Stimulated activated CD4-positive, alpha-beta T cell treated with anti-CD3 and anti-CD28 coated beads, Interleukin-1b, Interleukin-23, amount 100 ng/mL, for 24 hours (primary cell): ENCODE results near the gene ROCK2.
"Not testable (repeated sequence)": the region's sequence is repeated elsewhere in the genome, so short reads cannot be mapped to it uniquely, and the experiment has no call there.

ENCODE experiments used
- DNase-seq, 4 experiments: peaks; one replicate each; pipeline ENCODE4 v3.0.0-alpha.2; 2020; ENCODE audit warnings: low read depth in 4 of 4, low spot score in 1 of 4

ROCK2 gene

GRCh38 chr2:11239666-11240462 is 104.6 kb downstream of the ROCK2 start:
- no peak for DNase-seq

- DNase-seq: no peak
Observed at GRCh38 chr2:11239147-11239546, 105.3 kb downstream of the ROCK2 start.

- DNase-seq: no peak
Observed at GRCh38 chr2:11237122-11237521, 107.3 kb downstream of the ROCK2 start.

GRCh38 chr2:11236335-11236734 is 108.1 kb downstream of the ROCK2 start:
- DNase-seq: no peak

- DNase-seq: no peak
Observed at GRCh38 chr2:11235583-11235982, 108.9 kb downstream of the ROCK2 start.

GRCh38 chr2:11234309-11234708 is 110.1 kb downstream of the ROCK2 start:
- DNase-seq: no peak

- DNase-seq: not testable (repeated sequence)
Observed at GRCh38 chr2:11231193-11231592, 113.2 kb downstream of the ROCK2 start.

- no peak for DNase-seq
Observed at GRCh38 chr2:11228692-11229091, 115.7 kb downstream of the ROCK2 start.

GRCh38 chr2:11227595-11227994 is 116.8 kb downstream of the ROCK2 start:
- no peak for DNase-seq

- DNase-seq: no peak
Observed at GRCh38 chr2:11224887-11225286, 119.5 kb downstream of the ROCK2 start.

GRCh38 chr2:11222845-11223244 is 121.6 kb downstream of the ROCK2 start:
- no peak for DNase-seq

- DNase-seq: no peak
Observed at GRCh38 chr2:11220445-11220844, 124.0 kb downstream of the ROCK2 start.

- DNase-seq: no peak
Observed at GRCh38 chr2:11215407-11215806, 129.0 kb downstream of the ROCK2 start.

- DNase-seq: no peak
Observed at GRCh38 chr2:11214770-11215169, 129.7 kb downstream of the ROCK2 start.

GRCh38 chr2:11213975-11214374 is 130.5 kb downstream of the ROCK2 start:
- DNase-seq: no peak

- no peak for DNase-seq
Observed at GRCh38 chr2:11213090-11213638, 131.3 kb downstream of the ROCK2 start.

GRCh38 chr2:11212645-11213044 is 131.8 kb downstream of the ROCK2 start:
- DNase-seq: no peak

- DNase-seq: no peak
Observed at GRCh38 chr2:11208083-11208482, 136.4 kb downstream of the ROCK2 start.

- DNase-seq: no peak
Observed at GRCh38 chr2:11203480-11203879, 141.0 kb downstream of the ROCK2 start.

- no peak for DNase-seq
Observed at GRCh38 chr2:11201969-11202368, 142.5 kb downstream of the ROCK2 start.

- no peak for DNase-seq
Observed at GRCh38 chr2:11200651-11201050, 143.8 kb downstream of the ROCK2 start.

GRCh38 chr2:11196246-11196645 is 148.2 kb downstream of the ROCK2 start:
- DNase-seq: no peak

- no peak for DNase-seq
Observed at GRCh38 chr2:11187731-11188130, 156.7 kb downstream of the ROCK2 start.
